Vagina (tissue), 2 donors: ENCODE data around the gene VTA1.

ENCODE experiments used
- CTCF ChIP-seq, 3 experiments: fragments of 450-650 bp in 2 of 3; fragments of 200-600 bp in 1 of 3; sonication (generic) in 1 of 3; IDR thresholded peaks; one replicate each; pipeline ENCODE4 v1.5.1; 2017 to 2019; ENCODE audit warnings: antibody characterized with exemption in 3 of 3, mild to moderate bottlenecking in 2 of 3, moderate library complexity in 2 of 3
- POLR2A ChIP-seq, 2 donors: fragments of 450-650 bp; IDR thresholded peaks; one replicate each; pipeline ENCODE4 v1.6.1; 2017; ENCODE audit warnings: antibody characterized with exemption in 2 of 2, mild to moderate bottlenecking in 2 of 2, moderate library complexity in 2 of 2
- POLR2AphosphoS5 ChIP-seq, 2 donors: sonication (generic); formaldehyde crosslinking; IDR thresholded peaks; one replicate each; pipeline ENCODE4 v1.9.0; 2017; ENCODE audit warnings: antibody characterized with exemption in 2 of 2, mild to moderate bottlenecking in 2 of 2, low read depth in 1 of 2; ENCODE audit not compliant: insufficient read depth in 1 of 2

- TF ChIP-seq CTCF (IDR thresholded peaks at IDR 0.05) (no peak), POLR2AphosphoS5 (IDR thresholded peaks at IDR 0.05; ENCODE audit: insufficient read depth in 1 of 2, low read depth in 1 of 2) (no peak), POLR2A (IDR thresholded peaks at IDR 0.05) (no peak)
These were observed 31.1 kb downstream of the VTA1 start for GRCh38 chr6:142178129-142178528.
